Fibroblast of pulmonary artery (primary cell): Measurements from ENCODE around the gene CAMSAP1.

Experiments used
- DNase-seq: peaks from one replicate; pipeline ENCODE4 v3.0.0-alpha.2; 2010; ENCODE audit warnings: low read depth
- H3K4me3 ChIP-seq: replicated peaks from 2 replicates; pipeline ENCODE4 v1.5.1; 2011; ENCODE audit warnings: low read depth, mild to moderate bottlenecking, control low read depth, low read length, moderate library complexity
- CTCF ChIP-seq: IDR thresholded peaks from 2 replicates; pipeline ENCODE4 v1.5.1; 2011; ENCODE audit warnings: mild to moderate bottlenecking, control low read depth, low read length, inconsistent platforms; ENCODE audit errors: missing control alignments

The CAMSAP1 gene

GRCh38 chr9:135793221-135794056 is 113.9 kb downstream of the CAMSAP1 start:
- no peak for DNase-seq
- TF ChIP-seq CTCF, result no peak
- H3K4me3 ChIP-seq, result no peak overlapping the region

- no peak for TF ChIP-seq CTCF
- H3K4me3 ChIP-seq, result no peak overlapping the region
- DNase-seq, result no peak
Observed at GRCh38 chr9:135792268-135793128, 114.8 kb downstream of the CAMSAP1 start.

- H3K4me3 ChIP-seq, result no peak overlapping the region
- no peak for TF ChIP-seq CTCF
- no peak for DNase-seq
Observed at GRCh38 chr9:135791431-135792267, 115.7 kb downstream of the CAMSAP1 start.

GRCh38 chr9:135790850-135791249 is 116.5 kb downstream of the CAMSAP1 start:
- no peak for TF ChIP-seq CTCF
- DNase-seq, result no peak
- H3K4me3 ChIP-seq, result no peak overlapping the region

- TF ChIP-seq CTCF, result no peak
- H3K4me3 ChIP-seq, result no peak overlapping the region
- no peak for DNase-seq
Observed at GRCh38 chr9:135790356-135790755, 117.0 kb downstream of the CAMSAP1 start.

- no peak overlapping the region for H3K4me3 ChIP-seq
- DNase-seq, result no peak
- no peak for TF ChIP-seq CTCF
Observed at GRCh38 chr9:135789838-135790291, 117.5 kb downstream of the CAMSAP1 start.
